HAP-1 (cell line): Measurements from ENCODE around the gene NTMT1.
A peak's percentile ranks its signal among the peaks of the same experiment; 100 is the strongest.

ENCODE experiments used
- DNase-seq, 2 experiments: peaks; one replicate each; pipeline ENCODE4 v3.0.0-alpha.2; 2016 to 2020; ENCODE audit warnings: low spot score in 2 of 2
- H3K27me3 ChIP-seq: fragments of 250-450 bp; sonication (Bioruptor Pico); 2 replicates; pipeline ENCODE4 v1.5.1; 2020; ENCODE audit warnings: low read depth, mild to moderate bottlenecking, moderate library complexity
- H3K36me3 ChIP-seq: fragments of 250-450 bp; sonication (Bioruptor Pico); replicated peaks from 2 replicates; pipeline ENCODE4 v1.5.1; 2020; ENCODE audit warnings: mild to moderate bottlenecking
- H3K4me1 ChIP-seq: fragments of 250-450 bp; sonication (Bioruptor Pico); 2 replicates; pipeline ENCODE4 v1.5.1; 2020; ENCODE audit warnings: mild to moderate bottlenecking
- H3K4me3 ChIP-seq: fragments of 250-450 bp; sonication (Bioruptor Pico); 2 replicates; pipeline ENCODE4 v1.5.1; 2020; ENCODE audit warnings: mild to moderate bottlenecking, moderate library complexity
- H3K9me3 ChIP-seq: fragments of 250-450 bp; sonication (Bioruptor Pico); 2 replicates; pipeline ENCODE4 v1.5.1; 2020; ENCODE audit warnings: mild to moderate bottlenecking, moderate library complexity
- in situ Hi-C: fragments of 300-500 bp; cut with MboI; formaldehyde crosslinking; loops from 3 replicates; pipeline ENCODE4 v1.14.3; 2020; ENCODE audit warnings: low sequenced_read_pairs, inconsistent platforms, mixed read lengths

NTMT1 gene

DNA sequence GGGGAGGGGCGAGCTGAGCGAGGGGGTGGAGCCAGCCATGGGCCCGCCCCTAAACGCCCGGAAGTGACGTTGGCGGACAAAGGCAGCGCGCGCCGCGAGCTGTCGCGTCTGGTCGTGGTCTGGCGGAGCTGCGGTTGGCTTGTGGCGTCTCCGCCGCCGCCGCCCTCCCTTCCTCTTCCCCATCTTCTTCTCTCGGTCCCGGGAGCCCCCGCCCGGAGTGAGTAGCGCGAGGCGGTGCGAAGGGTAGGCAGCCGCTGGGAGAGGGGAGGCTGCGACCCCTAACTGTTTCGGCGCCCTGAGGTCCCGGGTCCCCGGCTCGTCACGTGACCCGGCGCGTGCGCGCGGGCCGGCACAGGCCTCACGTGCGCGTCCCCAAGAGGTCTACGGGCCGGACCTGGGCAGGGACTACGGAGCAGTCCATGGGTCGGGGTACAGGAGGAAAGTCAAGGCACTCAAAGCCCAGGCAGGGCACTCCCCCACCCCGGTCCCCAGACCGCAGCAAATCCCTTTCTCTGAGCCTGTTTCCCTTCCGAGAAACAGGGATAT is at the start of gene NTMT1:
TSS of gene NTMT1 (plus strand) at position 85 of the 546 bp plus-strand sequence. CDS start 6,541 bp downstream, outside the sequence.
- H3K4me3 ChIP-seq: peak within 1 kb of the TSS; percentile 90
- no peaks in the 10 kb centered on the region for H3K27me3 ChIP-seq
- H3K9me3 ChIP-seq: no peaks in the 10 kb centered on the region
- DNase-seq: peak; percentile 69 to 86
- peaks cover 37% of the 10 kb centered on the region for H3K36me3 ChIP-seq
- H3K4me1 ChIP-seq: peaks cover 29% of the 10 kb centered on the region
- in situ Hi-C loops: no loop called here

DNA sequence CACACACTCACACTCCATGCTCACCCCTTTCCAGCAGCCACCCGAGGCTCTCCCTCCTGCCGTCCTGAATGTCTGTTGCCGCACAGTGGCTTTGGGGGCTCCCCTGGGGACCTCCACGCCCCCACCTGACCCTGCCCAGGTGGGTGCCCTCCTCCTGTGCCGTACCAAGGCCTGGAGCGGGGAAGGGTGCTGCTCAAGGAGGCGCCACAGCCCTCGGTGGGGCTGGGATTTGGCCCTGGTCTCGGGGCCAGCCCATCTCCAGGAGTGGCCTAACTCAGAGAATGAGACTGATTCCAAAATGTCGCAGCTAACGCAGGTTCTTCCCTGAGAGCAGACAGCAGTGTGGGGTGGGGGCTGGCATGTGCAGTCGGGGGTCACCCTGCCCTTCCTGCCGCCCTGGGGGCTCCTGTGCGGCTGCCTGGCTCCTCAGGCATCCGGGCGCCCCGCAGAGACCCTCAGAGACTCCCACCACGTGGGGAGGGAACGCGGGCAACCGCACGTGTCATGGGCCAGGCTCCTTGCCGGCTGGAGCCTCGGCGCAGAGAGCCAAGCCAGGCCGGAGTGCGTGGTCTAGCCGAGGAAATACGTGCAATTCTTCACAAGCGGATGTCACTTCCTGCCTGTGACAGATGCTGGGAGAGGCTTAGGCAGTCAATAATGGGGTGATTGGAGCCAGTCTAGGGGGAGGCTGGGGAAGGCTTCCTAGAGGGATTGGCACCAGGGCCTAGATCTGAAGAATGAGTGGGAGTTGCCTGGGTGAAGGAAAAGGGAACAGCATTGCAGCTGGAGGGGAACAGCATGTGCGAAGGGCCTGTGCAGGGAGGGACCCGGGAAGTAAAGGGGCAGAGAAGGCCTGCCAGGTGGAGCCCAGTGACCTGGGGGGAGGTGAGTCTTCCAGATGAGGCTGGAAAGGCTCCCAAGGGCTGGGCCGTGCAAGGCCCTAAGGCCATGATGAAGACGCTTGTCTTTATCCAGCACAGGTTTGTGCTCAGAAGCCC is 49.1 kb upstream of the NTMT1 start:
- DNase-seq: no peak
- Histone ChIP-seq H3K36me3 (no peaks in the 10 kb centered on the region), H3K27me3 (no peaks in the 10 kb centered on the region), H3K9me3 (no peaks in the 10 kb centered on the region), H3K4me3 (no peak overlapping the region), H3K4me1 (no peaks in the 10 kb centered on the region)
- in situ Hi-C loops: no loop called here

- Histone ChIP-seq H3K27me3 (no peaks in the 10 kb centered on the region), H3K9me3 (no peaks in the 10 kb centered on the region), H3K4me3 (no peak overlapping the region), H3K4me1 (no peaks in the 10 kb centered on the region), H3K36me3 (no peaks in the 10 kb centered on the region)
- in situ Hi-C loops: no loop called here
- DNase-seq: no peak
These were observed 46.7 kb upstream of the NTMT1 start for GRCh38 chr9:129579294-129579693.

DNA sequence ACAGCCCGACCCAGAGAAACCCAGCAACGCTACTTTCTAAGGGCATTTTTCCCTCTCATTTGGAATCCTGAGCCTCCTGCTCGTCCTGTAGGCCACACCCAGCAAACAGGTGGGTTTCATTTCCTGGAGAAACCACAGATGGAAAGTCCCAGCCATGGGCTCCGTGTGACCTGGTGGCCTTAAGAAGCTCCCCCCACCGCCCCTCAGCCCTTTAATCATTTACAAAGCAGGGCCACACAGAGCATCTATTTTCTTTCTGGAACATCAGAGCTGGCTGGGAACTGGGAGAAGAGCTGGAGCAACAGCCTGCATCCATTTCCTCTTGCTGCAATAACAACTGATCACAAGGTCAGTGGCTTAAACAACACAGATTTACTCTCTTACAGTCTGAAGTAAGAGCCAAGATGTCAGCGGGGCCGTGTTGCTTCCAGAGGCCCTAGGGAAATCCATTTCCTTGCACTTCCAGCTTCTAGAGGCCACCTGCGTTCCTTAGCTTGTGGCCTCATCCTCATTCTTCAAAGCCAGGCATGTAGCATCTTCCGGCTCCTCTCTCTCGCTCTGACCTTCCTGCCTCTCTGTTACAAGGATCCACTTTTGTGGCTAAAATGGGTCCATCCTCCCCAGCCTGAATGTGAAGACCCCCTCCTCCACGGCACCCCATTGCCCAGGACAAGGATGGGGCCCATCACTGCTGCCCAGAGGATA is 45.6 kb upstream of the NTMT1 start:
- Histone ChIP-seq H3K4me3 (no peak overlapping the region), H3K36me3 (no peaks in the 10 kb centered on the region), H3K4me1 (no peaks in the 10 kb centered on the region), H3K9me3 (no peaks in the 10 kb centered on the region), H3K27me3 (no peaks in the 10 kb centered on the region)
- in situ Hi-C loops: no loop called here
- DNase-seq: no peak

GRCh38 chr9:129581505-129582189 is 44.3 kb upstream of the NTMT1 start:
- no peaks in the 10 kb centered on the region for H3K9me3 ChIP-seq
- H3K27me3 ChIP-seq: no peaks in the 10 kb centered on the region
- H3K36me3 ChIP-seq: no peaks in the 10 kb centered on the region
- in situ Hi-C loops: no loop called here
- DNase-seq: no peak
- H3K4me3 ChIP-seq: no peak overlapping the region
- H3K4me1 ChIP-seq: no peaks in the 10 kb centered on the region

DNA sequence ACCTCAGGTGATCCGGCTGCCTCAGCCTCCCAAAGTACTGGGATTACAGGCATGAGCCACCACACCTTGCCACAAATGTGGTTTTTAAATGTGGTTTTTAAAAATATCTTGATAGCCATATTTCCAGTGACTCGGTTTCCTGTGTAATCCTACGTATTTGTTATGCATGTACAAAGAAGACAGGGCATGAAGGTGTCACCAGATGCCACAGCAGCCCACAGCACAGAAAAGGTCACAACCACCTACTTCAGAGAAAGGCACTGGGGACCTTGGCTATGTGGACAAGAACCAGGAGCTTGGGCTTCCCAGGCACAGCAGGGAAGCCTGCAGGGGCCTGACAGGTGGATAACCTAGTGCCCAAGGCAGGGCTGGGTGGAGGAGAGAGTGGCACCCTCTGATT is 43.1 kb upstream of the NTMT1 start:
- H3K9me3 ChIP-seq: no peaks in the 10 kb centered on the region
- no peak overlapping the region for H3K4me3 ChIP-seq
- no peaks in the 10 kb centered on the region for H3K27me3 ChIP-seq
- peaks cover 7% of the 10 kb centered on the region for H3K4me1 ChIP-seq
- no peaks in the 10 kb centered on the region for H3K36me3 ChIP-seq
- DNase-seq: no peak
- in situ Hi-C loops: no loop called here

GRCh38 chr9:129583308-129584038 is 42.5 kb upstream of the NTMT1 start:
- in situ Hi-C loops: no loop called here
- no peak for DNase-seq
- H3K4me1 ChIP-seq: peaks cover 7% of the 10 kb centered on the region

GRCh38 chr9:129584136-129584535 is 41.8 kb upstream of the NTMT1 start:
- Histone ChIP-seq H3K27me3 (no peaks in the 10 kb centered on the region), H3K4me1 (peaks cover 7% of the 10 kb centered on the region), H3K4me3 (no peak overlapping the region), H3K36me3 (no peaks in the 10 kb centered on the region), H3K9me3 (no peaks in the 10 kb centered on the region)
- DNase-seq: peak; percentile 74 to 80
- in situ Hi-C loops: no loop called here

More at GRCh38 chr9:129583308-129584038, 42.5 kb upstream of the NTMT1 start:
- Histone ChIP-seq H3K36me3 (no peaks in the 10 kb centered on the region), H3K4me3 (no peak overlapping the region), H3K9me3 (no peaks in the 10 kb centered on the region), H3K27me3 (no peaks in the 10 kb centered on the region)

DNA sequence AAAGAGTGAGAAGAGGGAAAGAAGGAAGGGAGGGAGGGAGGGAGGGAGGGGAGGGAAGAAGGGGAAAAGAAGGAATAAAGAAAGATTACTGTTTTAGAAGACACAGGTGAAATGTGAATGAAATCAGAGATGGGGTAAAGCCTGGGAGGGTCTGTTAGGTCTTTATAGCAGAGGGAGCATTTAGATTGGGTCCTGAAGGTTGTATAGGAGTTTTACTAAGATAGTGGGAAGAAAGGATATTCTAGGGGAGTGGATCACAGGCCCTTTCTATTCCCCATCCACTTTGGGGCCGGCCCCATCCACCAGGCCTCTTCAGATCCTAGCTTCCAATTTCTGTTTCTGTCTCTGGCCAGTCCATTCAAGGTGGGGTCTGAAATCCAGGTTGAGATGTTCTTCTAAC is 40.6 kb upstream of the NTMT1 start:
- DNase-seq: no peak

DNA sequence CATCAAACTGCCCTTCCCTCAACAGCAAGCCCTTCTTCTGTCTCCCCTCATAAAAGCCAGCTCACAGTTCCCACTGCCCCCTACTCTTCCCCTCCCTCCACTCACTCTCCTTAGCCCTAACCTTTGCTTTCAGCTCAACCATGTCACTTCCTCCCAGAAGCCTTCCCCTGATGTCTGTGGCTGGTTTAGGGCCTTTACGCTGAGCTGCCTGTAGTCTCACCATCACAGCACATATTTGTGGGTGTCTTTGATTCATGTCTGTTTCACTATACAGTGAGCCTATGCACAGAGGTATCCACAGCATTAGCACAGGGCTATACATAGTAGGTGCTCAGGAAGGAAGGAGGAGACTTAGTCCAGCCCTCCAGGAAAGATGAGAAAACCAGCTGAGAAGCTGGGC is 39.7 kb upstream of the NTMT1 start:
- Histone ChIP-seq H3K4me3 (no peak overlapping the region), H3K9me3 (no peaks in the 10 kb centered on the region), H3K36me3 (no peaks in the 10 kb centered on the region), H3K4me1 (peaks cover 7% of the 10 kb centered on the region), H3K27me3 (no peaks in the 10 kb centered on the region)
- no peak for DNase-seq
- in situ Hi-C loops: no loop called here

More for the DNA sequence above, 40.6 kb upstream of the NTMT1 start:
- Histone ChIP-seq H3K4me1 (peaks cover 7% of the 10 kb centered on the region), H3K27me3 (no peaks in the 10 kb centered on the region), H3K9me3 (no peaks in the 10 kb centered on the region), H3K36me3 (no peaks in the 10 kb centered on the region), H3K4me3 (no peak overlapping the region)
- in situ Hi-C loops: no loop called here

DNA sequence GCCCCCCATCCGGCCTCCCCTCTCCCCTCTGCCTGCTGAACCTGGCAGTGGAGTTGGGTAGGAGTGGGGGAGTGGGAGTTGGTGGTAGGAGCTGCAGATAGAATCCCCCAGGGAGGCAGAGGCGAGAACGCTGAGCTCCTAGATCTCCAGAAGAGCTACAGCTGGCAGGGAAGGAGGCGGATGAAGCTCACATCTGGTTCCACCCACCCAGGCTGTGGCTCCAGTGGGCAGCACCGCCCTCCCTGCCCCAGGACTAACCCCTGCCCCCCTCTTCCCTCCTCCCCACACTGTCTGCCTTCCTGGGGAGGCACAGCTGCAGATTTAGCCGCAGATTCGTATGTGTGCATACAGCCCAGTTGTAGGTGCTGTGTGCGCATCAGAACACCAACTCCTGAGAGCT is 39.3 kb upstream of the NTMT1 start:
- in situ Hi-C loops: no loop called here
- no peaks in the 10 kb centered on the region for H3K27me3 ChIP-seq
- no peaks in the 10 kb centered on the region for H3K9me3 ChIP-seq
- H3K36me3 ChIP-seq: no peaks in the 10 kb centered on the region
- no peak for DNase-seq
- peaks cover 7% of the 10 kb centered on the region for H3K4me1 ChIP-seq
- H3K4me3 ChIP-seq: no peak overlapping the region

- H3K36me3 ChIP-seq: no peaks in the 10 kb centered on the region
- no peaks in the 10 kb centered on the region for H3K27me3 ChIP-seq
- in situ Hi-C loops: no loop called here
- H3K4me1 ChIP-seq: peaks cover 7% of the 10 kb centered on the region
- H3K9me3 ChIP-seq: no peaks in the 10 kb centered on the region
- peak; percentile 57 to 75 for DNase-seq
- no peak overlapping the region for H3K4me3 ChIP-seq
These were observed 38.3 kb upstream of the NTMT1 start for GRCh38 chr9:129587487-129588262.
